ENCODE data around the gene CD63. TPM values are rescaled to one million over a fixed set of nuclear protein-coding genes. Genes with fewer than 3 reads are reported as not detected.

CD63 gene
- total and polyA plus RNA-seq, 2 donors (not counting 1 experiment from before 2014, with no cell fraction given): 2,890 to 3,424 TPM

- Histone ChIP-seq H3K4me1 (ENCODE audit: control insufficient read depth, extremely low read depth, insufficient read depth, low read length) (peaks cover 11% of the 10 kb centered on the region), H3K9me3 (ENCODE audit: control insufficient read depth, insufficient read depth, low read depth, low read length) (no peaks in the 10 kb centered on the region), H3K4me3 (replicated peaks in 1 of 4; ENCODE audit: control extremely low read depth in 1 of 4, insufficient read depth in 1 of 4, low read depth in 3 of 4, low read length in 4 of 4) (no peak overlapping the region), H3K36me3 (ENCODE audit: control insufficient read depth, insufficient read depth, low read length) (no peaks in the 10 kb centered on the region), H3K27ac (ENCODE audit: insufficient read depth, low read length) (no peak overlapping the region), H3K4me2 (ENCODE audit: extremely low read depth, insufficient read depth, low read length) (no peak overlapping the region), H3K79me2 (ENCODE audit: control insufficient read depth, insufficient read depth, low read length) (peaks cover 14% of the 10 kb centered on the region), H2AFZ (ENCODE audit: low read length) (no peak overlapping the region), H4K20me1 (ENCODE audit: control insufficient read depth, extremely low read depth, insufficient read depth, low read length) (no peaks in the 10 kb centered on the region), H3K9ac (ENCODE audit: insufficient read depth, low read length) (no peak overlapping the region), H3K27me3 (ENCODE audit: control insufficient read depth, insufficient read depth, low read length) (no peaks in the 10 kb centered on the region)
- TF ChIP-seq EZH2 (IDR thresholded peaks at IDR 0.05; ENCODE audit: low read length, missing control alignments) (no peak), CTCF (conservative IDR thresholded peaks at IDR 0.05 in 1 of 2, IDR thresholded peaks at IDR 0.05 in 1 of 2; ENCODE audit: low read depth in 1 of 2, low read length in 2 of 2) (no peak)
- DNase-seq (ENCODE audit: low read depth in 2 of 2): no peak
These were observed 4.3 kb upstream of the CD63 start for GRCh38 chr12:55733021-55733555.

GRCh38 chr12:55732288-55732687 lies 3.5 kb upstream of the CD63 start:
- H3K79me2 ChIP-seq (ENCODE audit: control insufficient read depth, insufficient read depth, low read length): peaks cover 22% of the 10 kb centered on the region
- H3K9me3 ChIP-seq (ENCODE audit: control insufficient read depth, insufficient read depth, low read depth, low read length): no peaks in the 10 kb centered on the region
- H4K20me1 ChIP-seq (ENCODE audit: control insufficient read depth, extremely low read depth, insufficient read depth, low read length): no peaks in the 10 kb centered on the region
- H3K4me1 ChIP-seq (ENCODE audit: control insufficient read depth, extremely low read depth, insufficient read depth, low read length): peaks cover 5% of the 10 kb centered on the region
- DNase-seq (ENCODE audit: low read depth in 2 of 2): no peak
- H3K4me2 ChIP-seq (ENCODE audit: extremely low read depth, insufficient read depth, low read length): no peak overlapping the region
- H3K36me3 ChIP-seq (ENCODE audit: control insufficient read depth, insufficient read depth, low read length): no peaks in the 10 kb centered on the region
- no peak overlapping the region for H2AFZ ChIP-seq (ENCODE audit: low read length)
- H3K9ac ChIP-seq (ENCODE audit: insufficient read depth, low read length): no peak overlapping the region
- TF ChIP-seq CTCF (conservative IDR thresholded peaks at IDR 0.05 in 1 of 2, IDR thresholded peaks at IDR 0.05 in 1 of 2; ENCODE audit: low read depth in 1 of 2, low read length in 2 of 2) (no peak), EZH2 (IDR thresholded peaks at IDR 0.05; ENCODE audit: low read length, missing control alignments) (no peak)
- no peak overlapping the region for H3K27ac ChIP-seq (ENCODE audit: insufficient read depth, low read length)
- H3K27me3 ChIP-seq (ENCODE audit: control insufficient read depth, insufficient read depth, low read length): no peaks in the 10 kb centered on the region
- peak overlapping the region in 1 of 4 experiments; percentile 7 for H3K4me3 ChIP-seq (replicated peaks in 1 of 4; ENCODE audit: control extremely low read depth in 1 of 4, insufficient read depth in 1 of 4, low read depth in 3 of 4, low read length in 4 of 4)

DNA sequence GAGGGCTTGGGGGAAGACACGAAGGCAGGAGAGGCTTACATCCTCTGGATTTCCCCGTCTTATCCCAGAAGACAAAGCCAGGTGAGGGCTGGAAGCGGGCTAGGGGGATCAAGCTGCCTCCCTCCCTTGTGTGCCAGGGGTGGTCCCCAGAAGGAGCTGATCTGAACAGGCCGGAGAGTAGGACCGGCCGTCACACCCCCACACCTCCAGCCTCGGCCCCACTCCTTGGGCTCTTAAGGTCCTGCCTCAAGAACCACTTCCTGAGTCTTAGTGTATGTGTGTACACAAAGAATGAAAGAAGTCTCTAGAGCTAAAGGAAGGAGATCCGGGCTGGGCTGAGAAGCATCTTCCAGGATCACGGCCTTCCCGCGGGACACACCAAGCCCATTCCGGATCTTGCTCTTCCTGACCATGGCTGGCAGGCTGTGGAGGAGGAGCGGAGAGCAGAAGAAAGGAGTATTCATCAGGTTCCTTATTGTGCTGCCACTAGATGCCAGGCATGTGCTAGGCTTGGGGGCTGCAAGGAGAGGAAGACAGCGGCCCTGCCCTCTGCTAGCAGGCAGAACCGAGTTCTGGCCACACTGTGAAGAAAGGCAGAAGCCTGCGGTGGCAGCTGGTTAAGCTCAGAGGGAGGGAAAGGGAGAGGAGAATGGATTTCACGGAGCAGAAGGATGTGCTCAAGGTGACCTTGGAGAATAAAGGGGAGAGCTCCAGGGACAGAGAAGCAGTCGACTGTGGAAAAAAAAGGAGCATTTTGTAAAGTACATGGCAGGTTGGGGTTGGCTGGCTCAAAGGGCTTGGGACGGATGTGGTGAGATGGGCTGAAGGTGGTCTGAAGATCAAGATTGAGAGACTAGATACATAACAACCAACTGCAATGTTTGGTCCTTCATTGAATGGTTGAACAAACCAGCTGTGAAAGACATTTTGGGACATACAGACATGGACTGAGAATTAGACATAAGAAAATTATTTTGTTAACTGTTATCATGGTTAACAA lies 1.3 kb upstream of the CD63 start:
- peak overlapping the region; percentile 65 to 80 (median 68) for H3K4me3 ChIP-seq (replicated peaks in 1 of 4; ENCODE audit: control extremely low read depth in 1 of 4, insufficient read depth in 1 of 4, low read depth in 3 of 4, low read length in 4 of 4)
- H3K9ac ChIP-seq (ENCODE audit: insufficient read depth, low read length): peak overlapping the region; percentile 96
- no peaks in the 10 kb centered on the region for H3K9me3 ChIP-seq (ENCODE audit: control insufficient read depth, insufficient read depth, low read depth, low read length)
- peaks cover 10% of the 10 kb centered on the region for H3K36me3 ChIP-seq (ENCODE audit: control insufficient read depth, insufficient read depth, low read length)
- H3K27me3 ChIP-seq (ENCODE audit: control insufficient read depth, insufficient read depth, low read length): no peaks in the 10 kb centered on the region
- no peaks in the 10 kb centered on the region for H4K20me1 ChIP-seq (ENCODE audit: control insufficient read depth, extremely low read depth, insufficient read depth, low read length)
- H3K27ac ChIP-seq (ENCODE audit: insufficient read depth, low read length): peak overlapping the region; percentile 99
- peak; percentile 57 to 79 for DNase-seq (ENCODE audit: low read depth in 2 of 2)
- H3K4me1 ChIP-seq (ENCODE audit: control insufficient read depth, extremely low read depth, insufficient read depth, low read length): peaks cover 17% of the 10 kb centered on the region
- no peak for TF ChIP-seq EZH2 (IDR thresholded peaks at IDR 0.05; ENCODE audit: low read length, missing control alignments)
- TF ChIP-seq CTCF (conservative IDR thresholded peaks at IDR 0.05 in 1 of 2, IDR thresholded peaks at IDR 0.05 in 1 of 2; ENCODE audit: low read depth in 1 of 2, low read length in 2 of 2): peak in 1 of 2 donors; percentile 3
- peak overlapping the region; percentile 84 for H3K4me2 ChIP-seq (ENCODE audit: extremely low read depth, insufficient read depth, low read length)
- H2AFZ ChIP-seq (ENCODE audit: low read length): no peak overlapping the region
- H3K79me2 ChIP-seq (ENCODE audit: control insufficient read depth, insufficient read depth, low read length): peaks cover 44% of the 10 kb centered on the region
